Astrocyte of the spinal cord (primary cell): Measurements from ENCODE around the gene SWT1.

Experiments
- DNase-seq: peaks from one replicate; pipeline ENCODE4 v3.0.0; 2011; ENCODE audit warnings: low read depth, low spot score
- H3K4me3 ChIP-seq: 2 replicates; pipeline ENCODE4 v1.5.1; 2011; ENCODE audit warnings: low read depth, mild to moderate bottlenecking, low read length, moderate library complexity
- in situ Hi-C: cut with HindIII; loops from 2 replicates; pipeline ENCODE4 v1.10.0; 2017; ENCODE audit warnings: low sequenced_read_pairs
- TF ChIP-seq, protein P1 (sequence below): IDR thresholded peaks from 2 replicates; pipeline ENCODE4 v1.5.1; 2012; ENCODE audit warnings: low read depth, mild to moderate bottlenecking, low read length, inconsistent platforms

The SWT1 gene

DNA sequence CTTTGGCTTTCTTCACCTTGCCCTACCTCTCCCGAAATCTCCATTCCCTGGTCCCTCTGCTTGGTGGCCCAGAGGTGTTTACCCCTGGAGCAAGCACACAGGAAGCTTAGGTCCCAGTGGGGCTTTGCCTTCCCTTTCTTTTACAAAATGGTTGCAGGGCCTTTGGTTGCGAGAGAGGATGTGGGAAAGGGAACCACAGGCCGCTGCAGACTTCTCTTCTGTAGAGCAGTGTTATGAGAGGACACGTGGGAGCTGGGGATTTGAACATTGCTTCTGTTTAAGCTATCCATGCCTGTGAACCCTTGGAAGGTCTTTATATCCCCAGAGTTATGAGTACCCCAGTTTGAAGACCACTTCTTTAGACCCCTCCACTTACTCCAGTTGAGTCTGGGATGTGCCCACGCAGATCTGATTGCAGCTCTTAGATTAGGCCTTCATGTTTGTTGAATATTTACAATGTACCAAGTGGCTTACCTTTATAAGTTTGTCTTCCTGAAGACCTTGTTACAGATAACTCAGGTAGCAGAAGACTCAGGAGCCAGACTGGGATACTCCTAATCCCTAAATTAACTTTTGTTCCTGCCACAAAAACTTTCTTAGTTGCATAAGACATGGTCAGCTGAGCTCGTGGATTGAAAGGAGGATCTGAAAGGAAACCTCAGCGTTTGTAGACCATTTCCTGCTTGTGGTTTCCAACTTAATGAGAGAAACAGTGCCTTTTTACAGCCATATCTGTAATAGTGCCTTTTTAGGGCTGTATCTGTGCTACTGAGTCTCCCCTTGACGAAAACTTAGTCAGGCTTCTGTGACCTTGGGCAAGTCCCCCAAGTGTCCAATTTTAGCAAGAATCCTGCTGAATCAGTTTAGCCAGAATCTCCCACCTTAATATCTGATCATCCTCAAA, 182.0 kb downstream of the SWT1 start:
- no peak overlapping the region for H3K4me3 ChIP-seq
- TF ChIP-seq, protein P1, sequence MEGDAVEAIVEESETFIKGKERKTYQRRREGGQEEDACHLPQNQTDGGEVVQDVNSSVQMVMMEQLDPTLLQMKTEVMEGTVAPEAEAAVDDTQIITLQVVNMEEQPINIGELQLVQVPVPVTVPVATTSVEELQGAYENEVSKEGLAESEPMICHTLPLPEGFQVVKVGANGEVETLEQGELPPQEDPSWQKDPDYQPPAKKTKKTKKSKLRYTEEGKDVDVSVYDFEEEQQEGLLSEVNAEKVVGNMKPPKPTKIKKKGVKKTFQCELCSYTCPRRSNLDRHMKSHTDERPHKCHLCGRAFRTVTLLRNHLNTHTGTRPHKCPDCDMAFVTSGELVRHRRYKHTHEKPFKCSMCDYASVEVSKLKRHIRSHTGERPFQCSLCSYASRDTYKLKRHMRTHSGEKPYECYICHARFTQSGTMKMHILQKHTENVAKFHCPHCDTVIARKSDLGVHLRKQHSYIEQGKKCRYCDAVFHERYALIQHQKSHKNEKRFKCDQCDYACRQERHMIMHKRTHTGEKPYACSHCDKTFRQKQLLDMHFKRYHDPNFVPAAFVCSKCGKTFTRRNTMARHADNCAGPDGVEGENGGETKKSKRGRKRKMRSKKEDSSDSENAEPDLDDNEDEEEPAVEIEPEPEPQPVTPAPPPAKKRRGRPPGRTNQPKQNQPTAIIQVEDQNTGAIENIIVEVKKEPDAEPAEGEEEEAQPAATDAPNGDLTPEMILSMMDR = no peak
- in situ Hi-C loops = no loop called here
- DNase-seq = peak; percentile 48

DNA sequence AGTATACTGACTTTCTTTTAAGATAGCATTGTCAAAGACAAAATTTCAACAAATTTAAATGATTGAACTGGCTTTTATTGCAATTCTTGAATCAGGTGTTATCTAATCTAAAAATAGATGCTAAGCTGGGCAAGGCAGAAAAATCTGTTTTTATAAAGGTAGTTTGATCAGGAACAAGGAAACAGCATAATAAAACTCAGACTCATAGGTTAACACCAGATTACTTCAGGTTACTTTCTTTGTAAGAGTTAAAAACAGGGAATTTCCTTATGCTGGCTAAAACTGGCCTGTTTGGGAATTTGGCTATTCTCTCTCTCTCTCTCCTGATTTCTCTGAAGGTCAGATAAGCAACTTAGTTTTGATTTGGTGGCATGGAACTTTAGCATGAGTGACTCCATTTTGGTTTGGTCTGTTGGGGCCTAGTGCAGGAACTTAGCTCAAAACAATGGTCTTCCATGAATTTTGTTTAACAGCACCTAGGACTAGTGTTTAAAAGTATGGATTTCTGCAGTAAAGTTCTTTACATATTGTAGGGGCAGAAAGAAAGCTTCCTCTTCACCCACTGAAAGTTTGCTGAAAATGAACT, 184.3 kb downstream of the SWT1 start:
- no peak for DNase-seq
- TF ChIP-seq, protein P1 = no peak
- in situ Hi-C loops = no loop called here
- H3K4me3 ChIP-seq = no peak overlapping the region
